T-helper 2 cell treated with Interferon-gamma antibody and Interleukin-4, amounts not matched to agents 100 ng/mL and 5 ng/mL, for 36 hours (primary cell): ENCODE measurements around the gene ATP1B2. TPM values are rescaled to one million over a fixed set of nuclear protein-coding genes. Genes with fewer than 3 reads are reported as not detected.

Source experiments
- intact Hi-C: fragments of 100-400 bp; cut with micrococcal nuclease; formaldehyde crosslinking; loops from one replicate; pipeline ENCODE4 v1.15.1; 2023
- total RNA-seq: library from RNA; stranded (reverse); gene quantifications from 2 replicates; pipeline ENCODE4 v1.2.3, GENCODE V29; 2022

Gene ATP1B2
- total RNA-seq, 1 donor from 2014 or later: 0.16 TPM

DNA sequence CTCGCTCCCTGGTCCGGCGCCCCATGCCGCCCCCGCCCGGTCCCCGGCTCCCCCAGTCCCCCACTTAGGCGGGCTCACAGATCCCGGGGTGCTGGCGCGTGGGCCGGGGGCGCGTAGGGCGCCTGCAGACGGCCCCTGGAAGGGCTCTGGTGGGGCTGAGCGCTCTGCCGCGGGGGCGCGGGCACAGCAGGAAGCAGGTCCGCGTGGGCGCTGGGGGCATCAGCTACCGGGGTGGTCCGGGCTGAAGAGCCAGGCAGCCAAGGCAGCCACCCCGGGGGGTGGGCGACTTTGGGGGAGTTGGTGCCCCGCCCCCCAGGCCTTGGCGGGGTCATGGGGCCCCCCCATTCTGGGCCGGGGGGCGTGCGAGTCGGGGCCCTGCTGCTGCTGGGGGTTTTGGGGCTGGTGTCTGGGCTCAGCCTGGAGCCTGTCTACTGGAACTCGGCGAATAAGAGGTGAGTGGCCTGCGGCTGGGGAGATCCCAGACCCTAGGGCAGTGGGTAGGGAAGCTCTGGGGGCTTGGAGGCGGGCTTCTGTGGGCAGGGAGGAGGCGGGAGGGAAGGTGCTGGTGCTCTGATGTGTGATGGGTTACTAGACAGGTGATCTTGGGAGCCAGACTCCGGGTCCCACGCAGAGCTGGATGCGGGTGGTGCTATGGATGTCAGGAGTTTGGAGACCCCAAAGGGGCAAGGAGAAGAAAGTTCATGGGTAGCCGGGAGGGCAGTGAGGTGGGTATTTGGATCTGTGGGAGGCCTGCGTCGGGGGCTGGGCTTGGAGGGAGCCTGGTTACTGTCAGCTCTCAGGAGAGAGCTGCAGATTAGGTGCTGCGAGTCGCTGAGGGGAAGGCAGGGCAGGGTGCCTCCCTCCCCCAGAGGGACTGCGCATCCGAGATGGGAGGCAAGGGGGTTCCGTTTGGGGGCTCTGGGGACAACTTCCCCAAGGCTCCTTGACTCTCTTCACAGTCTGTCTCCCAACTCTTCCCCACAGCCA is 54.8 kb downstream of the ATP1B2 start:
- intact Hi-C loops: no loop called here

DNA sequence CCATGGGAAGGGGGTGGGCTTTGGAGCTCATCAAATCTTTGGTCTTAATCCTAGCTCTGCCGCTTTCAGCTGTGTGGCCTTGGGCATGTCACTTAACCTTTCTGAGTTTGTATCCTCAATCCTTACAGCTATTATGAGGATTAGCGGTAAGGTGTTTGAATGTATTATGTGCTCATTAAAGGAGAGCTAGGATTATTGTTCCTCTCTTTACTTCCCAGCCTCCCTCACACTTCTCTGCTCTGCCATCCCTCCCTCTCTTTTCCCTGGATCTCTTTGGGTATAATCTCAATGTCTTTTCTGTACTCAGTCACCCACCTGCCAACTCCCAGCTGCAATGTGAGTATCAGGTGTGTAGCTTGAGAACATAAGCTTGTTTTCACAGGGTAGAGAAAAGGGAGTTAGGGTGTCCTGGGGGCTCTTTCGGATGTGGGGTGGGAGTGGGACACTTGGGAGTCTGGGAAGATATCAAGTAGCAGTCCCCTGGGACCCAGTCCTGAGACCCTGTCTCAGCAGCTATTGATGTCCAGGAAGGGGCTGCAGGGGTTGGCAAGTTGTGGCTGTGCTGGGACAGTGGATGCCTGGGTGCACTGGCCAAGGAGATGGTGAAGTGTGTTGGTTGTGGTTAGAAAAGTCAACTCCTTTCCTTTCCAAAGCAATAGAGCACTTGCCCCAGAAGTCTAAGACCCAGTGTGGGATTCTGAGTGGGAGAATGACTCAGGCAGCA is 56.1 kb downstream of the ATP1B2 start:
- intact Hi-C loops: no loop called here

Other genes starting within 250 kb of the ATP1B2 start
- gene TMEM256, start 246.8 kb upstream of the ATP1B2 start, total RNA-seq: 54.3 and 56.3 TPM in 2 replicates
- 1.2 TPM in 2 replicates for gene NLGN2, start 243.1 kb upstream of the ATP1B2 start, total RNA-seq
- gene SPEM1, start 230.6 kb upstream of the ATP1B2 start, total RNA-seq: not detected in 2 replicates
- gene SPEM2, start 225.3 kb upstream of the ATP1B2 start, total RNA-seq: not detected in 2 replicates
- not detected in 2 replicates for gene SPEM3, start 222.1 kb upstream of the ATP1B2 start, total RNA-seq
- 14.4 TPM in 2 replicates for gene TMEM102, start 215.5 kb upstream of the ATP1B2 start, total RNA-seq
- 5.6 and 5.8 TPM in 2 replicates for gene FGF11, start 211.4 kb upstream of the ATP1B2 start, total RNA-seq
- 11.0 and 11.4 TPM in 2 replicates for gene CHRNB1, start 205.9 kb upstream of the ATP1B2 start, total RNA-seq
- gene ZBTB4, start 171.3 kb upstream of the ATP1B2 start, total RNA-seq: 21.6 and 22.3 TPM in 2 replicates
- gene SLC35G6, start 169.5 kb upstream of the ATP1B2 start, total RNA-seq: not detected in 2 replicates
- gene POLR2A, start 166.6 kb upstream of the ATP1B2 start, total RNA-seq: 192 and 200 TPM in 2 replicates
- gene TNFSF12, start 101.9 kb upstream of the ATP1B2 start, total RNA-seq: 66.6 and 67.0 TPM in 2 replicates
- gene TNFSF13, start 92.2 kb upstream of the ATP1B2 start, total RNA-seq: 3.2 TPM in 2 replicates
- gene SENP3, start 89.0 kb upstream of the ATP1B2 start, total RNA-seq: 50.9 and 55.3 TPM in 2 replicates
- gene CD68, start 71.3 kb upstream of the ATP1B2 start, total RNA-seq: 8.3 and 9.4 TPM in 2 replicates
- 79.6 and 79.9 TPM in 2 replicates for gene MPDU1, start 67.1 kb upstream of the ATP1B2 start, total RNA-seq
- gene SOX15, start 60.8 kb upstream of the ATP1B2 start, total RNA-seq: 0.25 and 0.50 TPM in 2 replicates
- 30.3 and 31.7 TPM in 2 replicates for gene FXR2, start 36.0 kb upstream of the ATP1B2 start, total RNA-seq
- gene SAT2, start 23.1 kb upstream of the ATP1B2 start, total RNA-seq: 17.8 and 18.2 TPM in 2 replicates
- not detected in 2 replicates for gene SHBG, start 20.8 kb upstream of the ATP1B2 start, total RNA-seq
- 195 and 207 TPM in 2 replicates for gene TP53, start 36.6 kb downstream of the ATP1B2 start, total RNA-seq
- gene WRAP53, start 37.6 kb downstream of the ATP1B2 start, total RNA-seq: 25.9 and 28.9 TPM in 2 replicates
- 0.09 TPM in 1 of 2 replicates, not detected in the other for gene EFNB3, start 54.3 kb downstream of the ATP1B2 start, total RNA-seq
- not detected in 2 replicates for gene DNAH2, start 66.8 kb downstream of the ATP1B2 start, total RNA-seq
- gene KDM6B, start 183.3 kb downstream of the ATP1B2 start, total RNA-seq: 13.8 and 13.9 TPM in 2 replicates
- 0.57 and 0.82 TPM in 2 replicates for gene TMEM88, start 204.1 kb downstream of the ATP1B2 start, total RNA-seq
- 74.9 TPM in 2 replicates for gene NAA38, start 206.6 kb downstream of the ATP1B2 start, total RNA-seq
- gene CYB5D1, start 207.1 kb downstream of the ATP1B2 start, total RNA-seq: 7.3 TPM in 2 replicates
- 212 and 213 TPM in 2 replicates for gene CHD3, start 237.9 kb downstream of the ATP1B2 start, total RNA-seq